GM23338 (cell line): Measurements from ENCODE around the gene CCRL2. TPM values are rescaled to one million over a fixed set of nuclear protein-coding genes. Genes with fewer than 3 reads are reported as not detected.

ENCODE experiments used
- ATAC-seq: fragments of 200-7000 bp; cut with Tn5 transposase; 3 replicates; pipeline ENCODE4 v1.9.1; 2020
- DNase-seq: peaks from one replicate; pipeline ENCODE4 v3.0.0-alpha.2; 2015; ENCODE audit warnings: low spot score
- H2AFZ ChIP-seq: fragments of 200-600 bp; sonication (generic); 2 replicates; pipeline ENCODE4 v1.8.0; 2016; ENCODE audit warnings: antibody characterized with exemption, mild to moderate bottlenecking, moderate library complexity
- H3F3A ChIP-seq: fragments of 200-600 bp; sonication (generic); replicated peaks from 2 replicates; pipeline ENCODE4 v1.8.0; 2017; ENCODE audit warnings: antibody characterized with exemption, mixed run types, low read depth
- H3K27ac ChIP-seq: fragments of 200-600 bp; sonication (generic); 2 replicates; pipeline ENCODE4 v1.6.1; 2016; ENCODE audit warnings: low read depth
- H3K27me3 ChIP-seq: fragments of 200-600 bp; sonication (generic); 2 replicates; pipeline ENCODE4 v1.8.0; 2016; ENCODE audit warnings: mild to moderate bottlenecking, mixed run types, moderate library complexity; ENCODE audit not compliant: insufficient read depth
- H3K36me3 ChIP-seq: fragments of 200-600 bp; sonication (generic); 2 replicates; pipeline ENCODE4 v1.8.0; 2016; ENCODE audit warnings: mild to moderate bottlenecking; ENCODE audit not compliant: insufficient read depth
- H3K4me1 ChIP-seq: fragments of 200-600 bp; sonication (generic); 2 replicates; pipeline ENCODE4 v1.8.0; 2016; ENCODE audit warnings: mild to moderate bottlenecking, moderate library complexity; ENCODE audit not compliant: insufficient read depth
- H3K4me2 ChIP-seq: fragments of 200-600 bp; sonication (generic); 2 replicates; pipeline ENCODE4 v1.7.1; 2017; ENCODE audit warnings: mixed run types
- H3K4me3 ChIP-seq: fragments of 200-600 bp; sonication (generic); 2 replicates; pipeline ENCODE4 v1.6.1; 2016; ENCODE audit warnings: mixed run types
- H3K79me2 ChIP-seq: fragments of 200-600 bp; sonication (generic); replicated peaks from 2 replicates; pipeline ENCODE4 v1.8.0; 2017; ENCODE audit warnings: mild to moderate bottlenecking; ENCODE audit not compliant: insufficient read depth
- H3K9me2 ChIP-seq: fragments of 200-600 bp; sonication (generic); 2 replicates; pipeline ENCODE4 v1.8.0; 2017; ENCODE audit not compliant: insufficient read depth
- H4K20me1 ChIP-seq: fragments of 200-600 bp; sonication (generic); replicated peaks from 2 replicates; pipeline ENCODE4 v1.8.0; 2017; ENCODE audit warnings: mild to moderate bottlenecking; ENCODE audit not compliant: insufficient read depth
- H3K27ac Mint-ChIP-seq: 2 replicates; pipeline ENCODE4 v1.8.0; 2020; ENCODE audit warnings: inconsistent platforms, mild to moderate bottlenecking, moderate library complexity, mixed read lengths
- H3K27me3 Mint-ChIP-seq: 3 replicates; pipeline ENCODE4 v1.8.0; 2022; ENCODE audit warnings: low read depth, mild to moderate bottlenecking, moderate library complexity, mixed read lengths, inconsistent platforms; ENCODE audit not compliant: insufficient read depth, poor library complexity
- H3K36me3 Mint-ChIP-seq: 3 replicates; pipeline ENCODE4 v1.8.0; 2021; ENCODE audit warnings: low read depth, mild to moderate bottlenecking, inconsistent platforms, moderate library complexity, mixed read lengths
- H3K4me1 Mint-ChIP-seq: 3 replicates; pipeline ENCODE4 v1.8.0; 2020; ENCODE audit warnings: mild to moderate bottlenecking, inconsistent platforms, mixed read lengths
- H3K4me3 Mint-ChIP-seq: 3 replicates; pipeline ENCODE4 v1.8.0; 2021; ENCODE audit warnings: moderate library complexity, mild to moderate bottlenecking, inconsistent platforms, mixed read lengths
- H3K9me3 Mint-ChIP-seq: 3 replicates; pipeline ENCODE4 v1.8.0; 2020; ENCODE audit warnings: moderate library complexity, mild to moderate bottlenecking, inconsistent platforms, mixed read lengths
- CREB1 ChIP-seq: fragments of 250-450 bp; sonication (Bioruptor Pico); IDR thresholded peaks from 2 replicates; pipeline ENCODE4 v1.5.0; 2020; ENCODE audit warnings: low read depth, mild to moderate bottlenecking, moderate library complexity
- ETS1 ChIP-seq: IDR thresholded peaks from 2 replicates; pipeline ENCODE4 v1.6.1; 2016; ENCODE audit warnings: antibody characterized with exemption
- EZH2 ChIP-seq: fragments of 200-600 bp; sonication (generic); IDR thresholded peaks from one replicate; pipeline ENCODE4 v1.8.0; 2017; ENCODE audit warnings: antibody characterized with exemption, mild to moderate bottlenecking, low read depth; ENCODE audit not compliant: unreplicated experiment
- EZH2phosphoT487 ChIP-seq: fragments of 200-600 bp; sonication (generic); IDR thresholded peaks from one replicate; pipeline ENCODE4 v1.8.1; 2018; ENCODE audit warnings: antibody characterized with exemption; ENCODE audit not compliant: unreplicated experiment
- JUNB ChIP-seq: IDR thresholded peaks from one replicate; pipeline ENCODE4 v1.6.1; 2016; ENCODE audit warnings: antibody characterized with exemption; ENCODE audit not compliant: unreplicated experiment
- NANOG ChIP-seq: IDR thresholded peaks from 2 replicates; pipeline ENCODE4 v1.6.1; 2016; ENCODE audit warnings: antibody characterized with exemption, borderline replicate concordance
- POLR2AphosphoS5 ChIP-seq: IDR thresholded peaks from 2 replicates; pipeline ENCODE4 v1.6.1; 2016; ENCODE audit warnings: antibody characterized with exemption, low read depth
- STAT1 ChIP-seq: IDR thresholded peaks from one replicate; pipeline ENCODE4 v1.6.1; 2016; ENCODE audit warnings: antibody characterized with exemption; ENCODE audit not compliant: unreplicated experiment
- ZNF114 ChIP-seq: fragments of 250-450 bp; sonication (Bioruptor Pico); IDR thresholded peaks from 2 replicates; pipeline ENCODE4 v1.5.0; 2020; ENCODE audit warnings: mild to moderate bottlenecking, moderate library complexity
- ZNF331 ChIP-seq: fragments of 250-450 bp; sonication (Bioruptor Pico); IDR thresholded peaks from 2 replicates; pipeline ENCODE4 v1.5.0; 2020; ENCODE audit warnings: low read depth, mild to moderate bottlenecking, moderate library complexity
- ZNF462 ChIP-seq: fragments of 250-450 bp; sonication (Bioruptor Pico); IDR thresholded peaks from 2 replicates; pipeline ENCODE4 v1.5.0; 2020; ENCODE audit warnings: mild to moderate bottlenecking, moderate library complexity
- polyA plus RNA-seq: library from polyadenylated mRNA; unstranded; fragments of >200 nt; fragmentation: Nextera tagmentation; extraction: Ambion mirVana; gene quantifications from 2 replicates; pipeline ENCODE4 v1.2.1, GENCODE V29; 2016
- total RNA-seq: library from RNA; depleted of rRNA; stranded (reverse); fragments of >200 nt; shearing (Covaris generic); gene quantifications from 2 replicates; pipeline ENCODE4 v1.2.3, GENCODE V29; 2014
- TF ChIP-seq, protein P1 (sequence below): IDR thresholded peaks from one replicate; pipeline ENCODE4 v1.6.1; 2018; ENCODE audit warnings: antibody characterized with exemption; ENCODE audit not compliant: unreplicated experiment
- TF ChIP-seq, protein P2 (sequence below), 2 experiments: fragments of 200-600 bp in 1 of 2; sonication (generic) in 1 of 2; conservative IDR thresholded peaks; 2 replicates each; pipeline versions ENCODE4 v1.5.1 to v1.6.1; 2016 to 2017; ENCODE audit warnings: antibody characterized with exemption in 2 of 2, low read depth in 2 of 2, mild to moderate bottlenecking in 2 of 2, moderate library complexity in 1 of 2

Gene CCRL2
- total and polyA plus RNA-seq, 2 experiments from 2014 or later = not detected

DNA sequence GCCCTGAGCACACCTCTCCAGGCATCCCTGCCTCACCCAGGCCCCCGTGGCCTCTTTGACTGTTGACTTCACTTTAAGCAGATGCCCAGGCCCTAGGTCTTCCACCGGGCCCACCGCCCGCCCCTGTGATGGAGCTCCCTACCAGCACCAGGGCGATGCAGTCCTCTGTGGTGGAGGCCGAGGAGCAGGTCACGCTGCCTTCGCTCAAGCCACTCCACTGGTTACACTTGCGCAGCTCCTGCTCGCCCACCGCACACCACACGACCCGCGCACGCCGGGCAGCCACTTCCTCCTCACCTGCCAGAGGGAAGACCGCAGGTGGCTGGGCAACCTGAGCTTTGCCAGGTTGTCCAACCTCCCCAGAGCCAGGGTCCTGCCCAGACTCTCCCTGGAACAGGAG, 41.7 kb downstream of the CCRL2 start:
- H3K27ac Mint-ChIP-seq = no peak overlapping the region
- H3K27me3 Mint-ChIP-seq = peaks cover 7% of the 10 kb centered on the region
- no peaks in the 10 kb centered on the region for H3K4me1 ChIP-seq
- no peaks in the 10 kb centered on the region for H3K79me2 ChIP-seq
- no peak overlapping the region for H3K4me3 ChIP-seq
- no peaks in the 10 kb centered on the region for H3K9me2 ChIP-seq
- no peaks in the 10 kb centered on the region for H3K4me1 Mint-ChIP-seq
- no peak overlapping the region for H3K27ac ChIP-seq
- no peaks in the 10 kb centered on the region for H3K9me3 Mint-ChIP-seq
- H4K20me1 ChIP-seq = no peaks in the 10 kb centered on the region
- no peak for TF ChIP-seq ETS1
- no peak for TF ChIP-seq NANOG
- no peak for TF ChIP-seq JUNB
- TF ChIP-seq, protein P1, sequence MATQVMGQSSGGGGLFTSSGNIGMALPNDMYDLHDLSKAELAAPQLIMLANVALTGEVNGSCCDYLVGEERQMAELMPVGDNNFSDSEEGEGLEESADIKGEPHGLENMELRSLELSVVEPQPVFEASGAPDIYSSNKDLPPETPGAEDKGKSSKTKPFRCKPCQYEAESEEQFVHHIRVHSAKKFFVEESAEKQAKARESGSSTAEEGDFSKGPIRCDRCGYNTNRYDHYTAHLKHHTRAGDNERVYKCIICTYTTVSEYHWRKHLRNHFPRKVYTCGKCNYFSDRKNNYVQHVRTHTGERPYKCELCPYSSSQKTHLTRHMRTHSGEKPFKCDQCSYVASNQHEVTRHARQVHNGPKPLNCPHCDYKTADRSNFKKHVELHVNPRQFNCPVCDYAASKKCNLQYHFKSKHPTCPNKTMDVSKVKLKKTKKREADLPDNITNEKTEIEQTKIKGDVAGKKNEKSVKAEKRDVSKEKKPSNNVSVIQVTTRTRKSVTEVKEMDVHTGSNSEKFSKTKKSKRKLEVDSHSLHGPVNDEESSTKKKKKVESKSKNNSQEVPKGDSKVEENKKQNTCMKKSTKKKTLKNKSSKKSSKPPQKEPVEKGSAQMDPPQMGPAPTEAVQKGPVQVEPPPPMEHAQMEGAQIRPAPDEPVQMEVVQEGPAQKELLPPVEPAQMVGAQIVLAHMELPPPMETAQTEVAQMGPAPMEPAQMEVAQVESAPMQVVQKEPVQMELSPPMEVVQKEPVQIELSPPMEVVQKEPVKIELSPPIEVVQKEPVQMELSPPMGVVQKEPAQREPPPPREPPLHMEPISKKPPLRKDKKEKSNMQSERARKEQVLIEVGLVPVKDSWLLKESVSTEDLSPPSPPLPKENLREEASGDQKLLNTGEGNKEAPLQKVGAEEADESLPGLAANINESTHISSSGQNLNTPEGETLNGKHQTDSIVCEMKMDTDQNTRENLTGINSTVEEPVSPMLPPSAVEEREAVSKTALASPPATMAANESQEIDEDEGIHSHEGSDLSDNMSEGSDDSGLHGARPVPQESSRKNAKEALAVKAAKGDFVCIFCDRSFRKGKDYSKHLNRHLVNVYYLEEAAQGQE = no peak
- TF ChIP-seq EZH2 = no peak
- TF ChIP-seq ZNF462 = no peak
- no peak for TF ChIP-seq EZH2phosphoT487
- TF ChIP-seq STAT1 = no peak
- no peak for TF ChIP-seq ZNF114
- TF ChIP-seq CREB1 (CRISPR knock-in tag) = no peak
- no peak for TF ChIP-seq ZNF331
- TF ChIP-seq, protein P2, sequence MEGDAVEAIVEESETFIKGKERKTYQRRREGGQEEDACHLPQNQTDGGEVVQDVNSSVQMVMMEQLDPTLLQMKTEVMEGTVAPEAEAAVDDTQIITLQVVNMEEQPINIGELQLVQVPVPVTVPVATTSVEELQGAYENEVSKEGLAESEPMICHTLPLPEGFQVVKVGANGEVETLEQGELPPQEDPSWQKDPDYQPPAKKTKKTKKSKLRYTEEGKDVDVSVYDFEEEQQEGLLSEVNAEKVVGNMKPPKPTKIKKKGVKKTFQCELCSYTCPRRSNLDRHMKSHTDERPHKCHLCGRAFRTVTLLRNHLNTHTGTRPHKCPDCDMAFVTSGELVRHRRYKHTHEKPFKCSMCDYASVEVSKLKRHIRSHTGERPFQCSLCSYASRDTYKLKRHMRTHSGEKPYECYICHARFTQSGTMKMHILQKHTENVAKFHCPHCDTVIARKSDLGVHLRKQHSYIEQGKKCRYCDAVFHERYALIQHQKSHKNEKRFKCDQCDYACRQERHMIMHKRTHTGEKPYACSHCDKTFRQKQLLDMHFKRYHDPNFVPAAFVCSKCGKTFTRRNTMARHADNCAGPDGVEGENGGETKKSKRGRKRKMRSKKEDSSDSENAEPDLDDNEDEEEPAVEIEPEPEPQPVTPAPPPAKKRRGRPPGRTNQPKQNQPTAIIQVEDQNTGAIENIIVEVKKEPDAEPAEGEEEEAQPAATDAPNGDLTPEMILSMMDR (conservative IDR thresholded peaks at IDR 0.05; ENCODE audit: low read depth in 2 of 2) = no peak
- no peak for TF ChIP-seq POLR2AphosphoS5
- no peak overlapping the region for H3K4me2 ChIP-seq
- no peaks in the 10 kb centered on the region for H3K27me3 ChIP-seq
- H2AFZ ChIP-seq = no peak overlapping the region
- H3K36me3 ChIP-seq = no peaks in the 10 kb centered on the region
- H3F3A ChIP-seq = no peaks in the 10 kb centered on the region
- H3K4me3 Mint-ChIP-seq = no peak overlapping the region
- no peaks in the 10 kb centered on the region for H3K36me3 Mint-ChIP-seq
- ATAC-seq (no peak), DNase-seq (no peak)
